Cardiac fibroblast (primary cell): ENCODE measurements around the gene PRRG1.

Experiments
- DNase-seq, 2 donors: peaks; one replicate each; pipeline versions ENCODE4 v3.0.0 to v3.0.0-alpha.2; 2010; ENCODE audit warnings: low read depth in 2 of 2
- H3K4me3 ChIP-seq, 2 donors: replicated peaks in 1 of 2; 1 replicate in 1 of 2; 2 replicates in 1 of 2; pipeline ENCODE4 v1.5.1; 2011; ENCODE audit warnings: low read depth in 2 of 2, low read length in 2 of 2, mild to moderate bottlenecking in 2 of 2, moderate library complexity in 1 of 2
- CTCF ChIP-seq: IDR thresholded peaks from one replicate; pipeline ENCODE4 v1.5.1; 2011; ENCODE audit warnings: low read depth, mild to moderate bottlenecking, low read length, inconsistent platforms

Gene PRRG1

GRCh38 chrX:37371578-37371991 is 22.4 kb downstream of the PRRG1 start:
- no peak for TF ChIP-seq CTCF
- H3K4me3 ChIP-seq: no peak overlapping the region
- no peak for DNase-seq

- H3K4me3 ChIP-seq: no peak overlapping the region
- peak; percentile 50 for DNase-seq
- no peak for TF ChIP-seq CTCF
Measured at GRCh38 chrX:37378404-37378803, 29.2 kb downstream of the PRRG1 start.

GRCh38 chrX:37378830-37379229 is 29.7 kb downstream of the PRRG1 start:
- peak; percentile 22 to 35 for DNase-seq
- TF ChIP-seq CTCF: no peak
- H3K4me3 ChIP-seq: no peak overlapping the region

- DNase-seq: no peak
- TF ChIP-seq CTCF: no peak
- H3K4me3 ChIP-seq: no peak overlapping the region
Measured at GRCh38 chrX:37380256-37380655, 31.1 kb downstream of the PRRG1 start.

- DNase-seq: peak; percentile 65 to 78
- no peak overlapping the region for H3K4me3 ChIP-seq
- no peak for TF ChIP-seq CTCF
Measured at GRCh38 chrX:37380924-37381323, 31.8 kb downstream of the PRRG1 start.

GRCh38 chrX:37383313-37383712 is 34.1 kb downstream of the PRRG1 start:
- no peak for TF ChIP-seq CTCF
- no peak for DNase-seq
- H3K4me3 ChIP-seq: no peak overlapping the region

GRCh38 chrX:37388413-37388812 is 39.2 kb downstream of the PRRG1 start:
- no peak for TF ChIP-seq CTCF
- DNase-seq: no peak
- no peak overlapping the region for H3K4me3 ChIP-seq
